HG03575 (cell line): ENCODE measurements around the gene MARK1.
"Not testable (repeated sequence)": the region's sequence is repeated elsewhere in the genome, so short reads cannot be mapped to it uniquely, and the experiment has no call there.

Source experiments
- ATAC-seq: cut with Tn5 transposase; IDR thresholded peaks from one replicate; pipeline ENCODE4 v1.9.1; 2021; ENCODE audit not compliant: unreplicated experiment, insufficient number of reproducible peaks, low FRiP score; ENCODE audit errors: extremely low read depth

Gene MARK1

DNA sequence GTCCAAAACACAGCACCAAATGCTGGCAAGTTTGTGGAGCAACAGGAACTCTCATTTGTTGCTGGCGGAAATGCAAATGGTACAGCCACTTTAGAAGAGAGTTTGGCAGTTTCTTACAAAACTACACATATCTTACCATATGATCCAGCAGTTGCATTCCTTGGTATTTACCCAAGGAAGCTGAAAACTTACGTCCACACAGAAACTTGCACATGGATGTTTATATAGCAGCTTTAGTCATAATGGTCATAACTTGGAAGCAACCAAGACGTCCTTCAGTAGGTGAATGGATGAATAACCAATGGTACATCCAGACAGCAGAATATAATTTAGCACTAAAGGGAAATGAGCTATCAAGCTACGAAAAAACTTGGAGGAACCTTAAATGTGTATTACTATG, 66.4 kb downstream of the MARK1 start:
- no peak for ATAC-seq

- ATAC-seq = no peak
Observed at GRCh38 chr1:220595179-220595578, 67.2 kb downstream of the MARK1 start.

GRCh38 chr1:220604926-220605325, 77.0 kb downstream of the MARK1 start:
- no peak for ATAC-seq

- ATAC-seq = not testable (repeated sequence)
Observed at GRCh38 chr1:220605651-220606050, 77.7 kb downstream of the MARK1 start.

DNA sequence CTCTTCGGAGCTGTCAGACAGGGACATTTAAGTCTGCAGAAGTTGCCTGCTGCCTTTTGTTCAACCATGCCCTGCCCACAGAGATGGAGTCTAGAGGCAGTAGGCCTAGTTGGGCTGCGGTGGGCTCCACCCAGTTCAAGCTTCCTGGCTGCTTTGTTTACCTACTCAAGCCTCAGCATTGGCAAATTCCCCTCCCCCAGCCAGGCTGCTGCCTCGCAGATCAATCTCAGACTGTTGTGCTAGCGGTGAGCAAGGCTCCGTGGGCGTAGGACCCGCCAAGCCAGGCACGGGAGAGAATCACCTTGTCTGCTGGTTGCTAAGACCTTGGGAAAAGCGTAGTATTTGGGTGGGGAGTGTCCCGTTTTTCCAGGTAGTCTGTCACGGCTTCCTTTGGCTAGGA, 83.2 kb downstream of the MARK1 start:
- ATAC-seq = not testable (repeated sequence)

DNA sequence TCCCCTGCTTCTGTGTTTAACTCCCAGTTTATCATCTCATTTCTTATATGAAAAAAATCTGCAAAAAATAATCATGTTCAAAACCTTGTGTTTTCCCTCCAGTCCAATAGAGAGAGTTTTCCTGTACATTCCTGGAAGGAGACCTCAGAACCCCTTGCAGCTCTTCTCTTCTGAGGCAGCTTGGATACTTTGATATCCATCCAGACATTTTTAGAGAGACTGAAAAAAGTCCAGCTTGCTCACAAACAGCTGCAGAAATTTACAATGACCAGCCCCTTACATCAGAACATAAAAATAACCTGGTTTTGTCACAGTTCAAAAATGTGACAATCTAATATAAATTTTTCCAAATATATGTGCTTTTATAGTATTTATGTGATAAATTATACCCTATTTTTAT, 88.9 kb downstream of the MARK1 start:
- no peak for ATAC-seq

DNA sequence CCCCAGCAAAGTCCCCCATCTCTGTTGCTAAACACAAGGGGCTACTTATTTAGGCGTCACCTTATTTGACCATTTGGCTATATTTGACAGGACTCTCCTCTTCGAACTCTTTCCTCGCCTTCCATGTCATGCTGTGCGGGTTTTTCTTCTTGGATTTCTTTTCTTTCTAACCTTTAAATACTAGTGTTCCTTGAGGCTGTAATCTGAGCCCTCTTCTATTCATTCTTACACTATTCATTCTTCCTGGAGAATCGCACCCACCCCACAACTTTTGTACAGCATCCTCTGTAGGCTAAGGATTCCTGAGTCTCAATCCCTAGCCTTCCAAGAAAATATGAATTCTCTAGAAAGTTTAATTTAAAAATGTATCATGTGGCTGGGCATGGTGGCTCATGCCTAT, 100.5 kb downstream of the MARK1 start:
- ATAC-seq = no peak

DNA sequence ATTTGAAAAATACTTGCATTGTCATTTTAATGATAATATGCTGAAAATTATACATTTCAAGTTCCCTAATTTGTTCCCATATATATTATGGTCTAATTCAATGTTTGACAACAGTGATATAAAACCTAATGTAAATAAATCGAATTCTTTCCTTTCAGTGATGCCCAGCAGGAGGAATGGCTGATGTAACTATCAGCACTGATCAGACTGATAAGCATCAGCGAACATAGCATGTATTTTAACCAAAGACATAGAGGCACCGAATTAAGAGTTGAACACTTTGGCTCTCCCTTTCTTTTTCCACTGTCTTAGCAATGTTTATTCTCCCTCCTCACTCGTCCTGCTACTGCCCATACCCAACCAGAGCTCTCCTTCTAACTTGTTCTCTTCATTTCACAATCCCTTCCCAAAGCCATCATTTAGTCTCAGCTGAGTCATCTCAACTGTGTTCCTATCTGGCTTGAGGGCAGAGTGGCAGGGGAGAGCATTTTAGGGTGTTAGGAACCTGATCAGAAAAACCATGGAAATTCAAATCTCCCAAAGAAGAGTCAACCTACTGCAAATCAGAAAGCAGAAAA, 103.4 kb downstream of the MARK1 start:
- ATAC-seq = no peak

GRCh38 chr1:220637759-220638158, 109.8 kb downstream of the MARK1 start:
- no peak for ATAC-seq

DNA sequence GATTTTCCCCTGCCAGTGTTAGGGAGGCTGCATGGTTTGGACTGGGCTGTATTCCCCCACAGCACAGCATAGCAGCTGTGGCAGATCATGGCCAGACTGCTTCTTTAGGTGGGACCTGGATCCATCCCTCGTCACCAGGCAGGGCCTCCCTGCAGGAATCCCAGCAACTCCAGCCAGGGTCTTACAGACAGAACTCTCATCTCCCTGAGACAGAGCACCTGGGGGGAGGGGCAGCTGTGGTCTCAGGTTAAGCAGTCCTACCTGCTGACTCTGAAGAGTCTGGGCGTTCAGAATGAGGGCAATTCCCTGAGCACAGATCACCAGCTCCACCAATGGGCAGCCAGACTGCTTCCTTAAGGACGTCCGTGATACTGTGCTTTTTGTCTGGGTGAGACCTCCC, 114.3 kb downstream of the MARK1 start:
- no peak for ATAC-seq

- ATAC-seq = no peak
Observed at GRCh38 chr1:220652995-220653394, 125.1 kb downstream of the MARK1 start.

DNA sequence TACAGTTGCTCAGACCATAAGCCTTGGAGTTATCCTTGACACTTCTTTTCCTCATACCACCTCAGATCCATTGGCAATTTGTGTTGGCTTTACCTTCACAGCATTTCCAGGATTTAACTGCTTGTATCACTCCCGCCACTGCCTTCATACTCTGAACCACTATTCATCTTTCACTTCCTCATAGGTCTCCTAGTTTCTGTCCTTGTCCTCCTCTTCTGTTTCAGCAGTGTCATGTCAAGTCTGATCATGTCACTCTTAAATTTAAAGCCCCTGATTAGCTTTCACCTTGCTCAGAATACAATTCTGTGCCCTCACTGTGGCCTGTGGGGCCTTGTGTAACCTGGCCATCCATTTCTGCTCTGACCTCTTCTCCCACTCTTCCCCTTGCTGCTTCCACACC, 127.6 kb downstream of the MARK1 start:
- ATAC-seq = peak; percentile 88

DNA sequence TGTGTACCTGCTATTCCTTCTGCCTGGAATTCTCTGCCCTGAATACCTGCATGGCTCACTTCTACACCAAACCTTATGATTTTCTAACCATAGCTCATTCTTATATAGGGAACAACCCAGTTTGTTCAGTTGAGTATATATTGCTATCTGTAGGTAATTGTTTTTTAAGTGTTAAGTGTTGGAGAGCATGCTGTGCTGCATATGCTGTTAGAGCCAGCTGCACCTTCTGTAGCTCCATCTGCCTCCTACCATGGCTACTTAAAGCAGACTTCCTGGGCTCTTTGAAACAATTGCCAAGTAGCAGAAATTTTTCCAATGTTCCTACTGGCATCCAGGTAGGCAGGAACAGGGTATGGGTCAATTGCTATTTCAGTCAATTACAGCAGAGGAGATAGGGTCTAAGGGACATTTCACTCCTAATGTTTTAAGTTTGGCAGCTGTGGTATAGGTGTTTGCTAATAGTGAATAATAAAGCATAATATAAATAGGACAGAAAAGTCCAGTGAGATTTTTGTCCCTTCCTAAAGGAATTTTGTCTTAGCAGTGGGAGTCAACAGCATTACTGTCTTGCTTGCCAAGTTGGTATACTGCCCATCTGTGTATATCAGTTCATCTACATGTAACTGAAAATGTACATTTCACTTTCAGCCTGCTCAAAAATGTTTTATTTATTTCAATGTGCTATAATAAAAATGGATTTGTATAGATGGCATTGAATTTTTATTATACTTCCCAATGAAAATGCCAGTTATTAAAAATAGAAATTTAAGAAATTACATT, 128.2 kb downstream of the MARK1 start:
- no peak for ATAC-seq

- ATAC-seq = no peak
Observed at GRCh38 chr1:220666349-220666748, 138.4 kb downstream of the MARK1 start.

DNA sequence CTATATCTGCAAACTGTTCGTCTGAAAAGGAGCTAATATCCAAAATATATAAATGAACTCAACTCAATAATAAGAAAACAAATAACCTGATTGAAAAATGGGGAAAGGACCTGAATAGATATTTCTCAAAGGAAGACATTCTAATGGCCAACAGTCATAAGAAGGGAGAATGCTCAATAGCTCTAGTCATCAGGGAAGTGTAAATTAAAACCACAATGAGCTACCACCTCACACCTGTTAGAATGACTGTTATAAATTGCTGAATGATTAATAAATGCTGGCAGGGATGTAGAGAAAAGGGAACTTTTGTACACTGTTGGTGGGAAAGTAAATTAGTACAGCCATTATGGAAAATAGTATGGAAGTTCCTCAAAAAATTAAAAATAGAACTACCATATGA, 141.1 kb downstream of the MARK1 start:
- no peak for ATAC-seq

DNA sequence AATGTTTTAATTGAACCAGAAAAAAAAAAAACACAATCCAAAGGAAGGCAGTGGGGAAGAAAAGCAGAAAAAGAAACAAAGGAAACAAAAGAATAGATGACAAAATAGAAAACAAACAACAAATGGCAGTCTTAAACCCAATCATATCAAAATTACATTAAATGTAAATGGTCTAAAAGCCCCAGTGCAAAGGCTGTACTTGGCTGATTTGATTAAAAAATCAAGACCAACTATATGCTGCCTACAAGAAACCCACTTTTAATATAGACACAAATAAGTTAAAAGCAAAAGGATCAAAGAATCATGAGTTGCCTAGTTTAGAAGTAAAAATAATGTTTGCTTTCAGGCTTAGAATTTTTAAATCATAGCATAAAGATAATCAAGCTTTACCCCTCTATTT, 142.4 kb downstream of the MARK1 start:
- ATAC-seq = no peak

GRCh38 chr1:220673921-220674320, 146.0 kb downstream of the MARK1 start:
- ATAC-seq = no peak

GRCh38 chr1:220677251-220677650, 149.3 kb downstream of the MARK1 start:
- ATAC-seq = no peak

- peak; percentile 93 for ATAC-seq
Observed at GRCh38 chr1:220680085-220680687, 152.2 kb downstream of the MARK1 start.

GRCh38 chr1:220681220-220681880, 153.4 kb downstream of the MARK1 start:
- ATAC-seq = no peak
